GM18517 (cell line): ENCODE results near the gene RALGDS.
"Not testable (repeated sequence)": the region's sequence is repeated elsewhere in the genome, so short reads cannot be mapped to it uniquely, and the experiment has no call there.

Source experiments
- ATAC-seq: cut with Tn5 transposase; IDR thresholded peaks from one replicate; pipeline ENCODE4 v1.9.1; 2021; ENCODE audit warnings: mild to moderate bottlenecking, moderate library complexity; ENCODE audit not compliant: unreplicated experiment

The RALGDS gene

DNA sequence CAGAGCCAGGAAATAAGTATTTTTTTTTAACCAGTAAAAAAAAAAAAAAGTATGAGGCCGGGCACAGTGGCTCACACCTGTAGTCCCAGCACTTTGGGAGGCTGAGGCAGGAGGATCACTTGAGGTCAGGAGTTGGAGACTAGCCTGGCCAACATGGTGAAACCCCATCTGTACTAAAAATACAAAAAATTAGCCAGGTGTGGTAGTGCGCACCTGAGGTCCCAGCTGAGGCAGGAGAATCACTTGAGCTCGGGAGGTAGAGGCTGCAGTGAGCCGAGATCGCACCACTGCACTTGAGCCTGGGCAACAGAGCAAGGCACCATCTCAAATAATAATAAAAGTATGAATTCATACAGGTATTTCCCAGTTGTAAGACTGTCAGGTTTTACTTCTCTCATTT lies 48.8 kb downstream of the RALGDS start:
- ATAC-seq, result not testable (repeated sequence)

DNA sequence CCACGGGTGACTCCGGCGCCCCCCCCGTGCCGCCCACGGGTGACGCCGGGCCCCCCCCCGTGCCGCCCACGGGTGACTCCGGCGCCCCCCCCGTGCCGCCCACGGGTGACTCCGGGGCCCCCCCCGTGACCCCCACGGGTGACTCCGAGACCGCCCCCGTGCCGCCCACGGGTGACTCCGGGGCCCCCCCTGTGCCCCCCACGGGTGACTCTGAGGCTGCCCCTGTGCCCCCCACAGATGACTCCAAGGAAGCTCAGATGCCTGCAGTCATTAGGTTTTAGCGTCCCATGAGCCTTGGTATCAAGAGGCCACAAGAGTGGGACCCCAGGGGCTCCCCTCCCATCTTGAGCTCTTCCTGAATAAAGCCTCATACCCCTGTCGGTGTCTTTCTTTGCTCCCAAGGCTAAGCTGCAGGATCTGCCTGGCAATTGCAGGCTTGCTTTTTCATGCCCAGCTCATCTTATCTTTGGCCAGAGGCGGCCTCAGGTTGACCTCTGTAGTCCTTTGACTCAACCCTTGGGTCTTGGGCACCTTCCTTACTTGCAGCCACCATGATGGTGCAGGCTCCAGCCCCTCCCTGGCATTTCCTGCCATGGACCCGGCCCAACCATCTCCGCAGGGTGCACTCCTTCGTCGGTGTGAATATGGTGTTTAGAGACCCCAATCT lies 49.4 kb downstream of the RALGDS start:
- ATAC-seq, result no peak

DNA sequence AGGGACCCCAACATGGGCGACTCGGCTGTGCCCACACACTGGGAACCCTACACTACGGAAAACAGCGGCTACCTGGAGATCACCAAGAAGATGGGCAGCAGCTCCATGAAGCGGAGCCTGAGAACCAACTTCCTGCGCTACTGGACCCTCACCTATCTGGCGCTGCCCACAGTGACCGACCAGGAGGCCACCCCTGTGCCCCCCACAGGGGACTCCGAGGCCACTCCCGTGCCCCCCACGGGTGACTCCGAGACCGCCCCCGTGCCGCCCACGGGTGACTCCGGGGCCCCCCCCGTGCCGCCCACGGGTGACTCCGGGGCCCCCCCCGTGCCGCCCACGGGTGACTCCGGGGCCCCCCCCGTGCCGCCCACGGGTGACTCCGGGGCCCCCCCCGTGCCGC lies 50.1 kb downstream of the RALGDS start:
- ATAC-seq, result not testable (repeated sequence)

DNA sequence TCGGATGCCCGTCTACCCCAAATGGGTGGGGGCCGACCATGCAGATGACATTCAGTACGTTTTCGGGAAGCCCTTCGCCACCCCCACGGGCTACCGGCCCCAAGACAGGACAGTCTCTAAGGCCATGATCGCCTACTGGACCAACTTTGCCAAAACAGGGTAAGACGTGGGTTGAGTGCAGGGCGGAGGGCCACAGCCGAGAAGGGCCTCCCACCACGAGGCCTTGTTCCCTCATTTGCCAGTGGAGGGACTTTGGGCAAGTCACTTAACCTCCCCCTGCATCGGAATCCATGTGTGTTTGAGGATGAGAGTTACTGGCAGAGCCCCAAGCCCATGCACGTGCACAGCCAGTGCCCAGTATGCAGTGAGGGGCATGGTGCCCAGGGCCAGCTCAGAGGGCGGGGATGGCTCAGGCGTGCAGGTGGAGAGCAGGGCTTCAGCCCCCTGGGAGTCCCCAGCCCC lies 50.5 kb downstream of the RALGDS start:
- ATAC-seq, result not testable (repeated sequence)

DNA sequence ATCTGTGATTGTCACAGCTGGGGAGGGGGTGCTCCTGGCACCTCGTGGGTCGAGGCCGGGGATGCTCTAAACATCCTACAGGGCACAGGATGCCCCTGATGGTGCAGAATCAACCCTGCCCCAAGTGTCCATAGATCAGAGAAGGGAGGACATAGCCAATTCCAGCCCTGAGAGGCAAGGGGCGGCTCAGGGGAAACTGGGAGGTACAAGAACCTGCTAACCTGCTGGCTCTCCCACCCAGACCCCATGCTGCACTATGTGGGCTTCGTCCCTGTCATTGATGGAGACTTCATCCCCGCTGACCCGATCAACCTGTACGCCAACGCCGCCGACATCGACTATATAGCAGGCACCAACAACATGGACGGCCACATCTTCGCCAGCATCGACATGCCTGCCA lies 52.6 kb downstream of the RALGDS start:
- not testable (repeated sequence) for ATAC-seq

DNA sequence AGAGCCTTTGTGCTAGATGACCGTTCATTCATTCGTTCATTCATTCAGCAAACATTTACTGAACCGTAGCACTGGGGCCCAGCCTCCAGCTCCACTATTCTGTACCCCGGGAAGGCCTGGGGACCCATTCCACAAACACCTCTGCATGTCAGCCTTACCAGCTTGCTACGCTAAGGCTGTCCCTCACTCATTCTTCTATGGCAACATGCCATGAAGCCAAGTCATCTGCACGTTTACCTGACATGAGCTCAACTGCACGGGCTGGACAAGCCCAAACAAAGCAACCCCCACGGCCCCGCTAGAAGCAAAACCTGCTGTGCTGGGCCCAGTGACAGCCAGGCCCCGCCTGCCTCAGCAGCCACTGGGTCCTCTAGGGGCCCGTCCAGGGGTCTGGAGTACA lies 53.2 kb downstream of the RALGDS start:
- no peak for ATAC-seq

DNA sequence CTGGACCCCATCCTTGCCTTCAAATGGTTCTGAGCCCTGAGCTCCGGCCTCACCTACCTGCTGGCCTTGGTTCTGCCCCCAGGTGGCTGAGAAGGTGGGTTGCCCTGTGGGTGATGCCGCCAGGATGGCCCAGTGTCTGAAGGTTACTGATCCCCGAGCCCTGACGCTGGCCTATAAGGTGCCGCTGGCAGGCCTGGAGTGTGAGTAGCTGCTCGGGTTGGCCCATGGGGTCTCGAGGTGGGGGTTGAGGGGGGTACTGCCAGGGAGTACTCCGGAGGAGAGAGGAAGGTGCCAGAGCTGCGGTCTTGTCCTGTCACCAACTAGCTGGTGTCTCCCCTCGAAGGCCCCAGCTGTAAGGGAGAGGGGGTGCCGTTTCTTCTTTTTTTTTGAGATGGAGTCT lies 54.0 kb downstream of the RALGDS start:
- ATAC-seq, result no peak

DNA sequence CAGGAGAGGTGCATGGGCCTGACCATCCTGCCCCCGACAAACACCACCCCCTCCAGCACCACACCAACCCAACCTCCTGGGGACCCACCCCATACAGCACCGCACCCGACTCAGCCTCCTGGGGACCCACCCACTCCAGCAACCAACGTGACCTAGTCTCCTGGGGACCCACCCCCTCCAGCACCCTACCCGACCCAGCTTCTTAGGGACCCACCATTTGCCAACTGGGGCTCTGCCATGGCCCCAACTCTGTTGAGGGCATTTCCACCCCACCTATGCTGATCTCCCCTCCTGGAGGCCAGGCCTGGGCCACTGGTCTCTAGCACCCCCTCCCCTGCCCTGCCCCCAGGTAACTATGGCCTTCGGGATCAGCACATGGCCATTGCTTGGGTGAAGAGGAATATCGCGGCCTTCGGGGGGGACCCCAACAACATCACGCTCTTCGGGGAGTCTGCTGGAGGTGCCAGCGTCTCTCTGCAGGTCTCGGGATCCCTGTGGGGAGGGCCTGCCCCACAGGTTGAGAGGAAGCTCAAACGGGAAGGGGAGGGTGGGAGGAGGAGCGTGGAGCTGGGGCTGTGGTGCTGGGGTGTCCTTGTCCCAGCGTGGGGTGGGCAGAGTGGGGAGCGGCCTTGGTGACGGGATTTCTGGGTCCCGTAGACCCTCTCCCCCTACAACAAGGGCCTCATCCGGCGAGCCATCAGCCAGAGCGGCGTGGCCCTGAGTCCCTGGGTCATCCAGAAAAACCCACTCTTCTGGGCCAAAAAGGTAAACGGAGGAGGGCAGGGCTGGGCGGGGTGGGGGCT lies 54.7 kb downstream of the RALGDS start:
- no peak for ATAC-seq

DNA sequence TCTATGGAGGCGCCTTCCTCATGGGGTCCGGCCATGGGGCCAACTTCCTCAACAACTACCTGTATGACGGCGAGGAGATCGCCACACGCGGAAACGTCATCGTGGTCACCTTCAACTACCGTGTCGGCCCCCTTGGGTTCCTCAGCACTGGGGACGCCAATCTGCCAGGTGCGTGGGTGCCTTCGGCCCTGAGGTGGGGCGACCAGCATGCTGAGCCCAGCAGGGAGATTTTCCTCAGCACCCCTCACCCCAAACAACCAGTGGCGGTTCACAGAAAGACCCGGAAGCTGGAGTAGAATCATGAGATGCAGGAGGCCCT lies 56.0 kb downstream of the RALGDS start:
- ATAC-seq, result no peak

DNA sequence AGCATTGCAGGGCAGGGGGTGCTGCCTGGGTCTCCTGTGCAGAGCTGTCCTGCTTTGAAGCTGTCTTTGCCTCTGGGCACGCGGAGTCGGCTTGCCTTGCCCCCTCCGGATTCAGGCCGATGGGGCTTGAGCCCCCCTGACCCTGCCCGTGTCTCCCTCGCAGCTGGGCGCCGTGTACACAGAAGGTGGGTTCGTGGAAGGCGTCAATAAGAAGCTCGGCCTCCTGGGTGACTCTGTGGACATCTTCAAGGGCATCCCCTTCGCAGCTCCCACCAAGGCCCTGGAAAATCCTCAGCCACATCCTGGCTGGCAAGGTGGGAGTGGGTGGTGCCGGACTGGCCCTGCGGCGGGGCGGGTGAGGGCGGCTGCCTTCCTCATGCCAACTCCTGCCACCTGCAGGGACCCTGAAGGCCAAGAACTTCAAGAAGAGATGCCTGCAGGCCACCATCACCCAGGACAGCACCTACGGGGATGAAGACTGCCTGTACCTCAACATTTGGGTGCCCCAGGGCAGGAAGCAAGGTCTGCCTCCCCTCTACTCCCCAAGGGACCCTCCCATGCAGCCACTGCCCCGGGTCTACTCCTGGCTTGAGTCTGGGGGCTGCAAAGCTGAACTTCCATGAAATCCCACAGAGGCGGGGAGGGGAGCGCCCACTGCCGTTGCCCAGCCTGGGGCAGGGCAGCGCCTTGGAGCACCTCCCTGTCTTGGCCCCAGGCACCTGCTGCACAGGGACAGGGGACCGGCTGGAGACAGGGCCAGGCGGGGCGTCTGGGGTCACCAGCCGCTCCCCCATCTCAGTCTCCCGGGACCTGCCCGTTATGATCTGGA lies 56.6 kb downstream of the RALGDS start:
- ATAC-seq, result no peak

DNA sequence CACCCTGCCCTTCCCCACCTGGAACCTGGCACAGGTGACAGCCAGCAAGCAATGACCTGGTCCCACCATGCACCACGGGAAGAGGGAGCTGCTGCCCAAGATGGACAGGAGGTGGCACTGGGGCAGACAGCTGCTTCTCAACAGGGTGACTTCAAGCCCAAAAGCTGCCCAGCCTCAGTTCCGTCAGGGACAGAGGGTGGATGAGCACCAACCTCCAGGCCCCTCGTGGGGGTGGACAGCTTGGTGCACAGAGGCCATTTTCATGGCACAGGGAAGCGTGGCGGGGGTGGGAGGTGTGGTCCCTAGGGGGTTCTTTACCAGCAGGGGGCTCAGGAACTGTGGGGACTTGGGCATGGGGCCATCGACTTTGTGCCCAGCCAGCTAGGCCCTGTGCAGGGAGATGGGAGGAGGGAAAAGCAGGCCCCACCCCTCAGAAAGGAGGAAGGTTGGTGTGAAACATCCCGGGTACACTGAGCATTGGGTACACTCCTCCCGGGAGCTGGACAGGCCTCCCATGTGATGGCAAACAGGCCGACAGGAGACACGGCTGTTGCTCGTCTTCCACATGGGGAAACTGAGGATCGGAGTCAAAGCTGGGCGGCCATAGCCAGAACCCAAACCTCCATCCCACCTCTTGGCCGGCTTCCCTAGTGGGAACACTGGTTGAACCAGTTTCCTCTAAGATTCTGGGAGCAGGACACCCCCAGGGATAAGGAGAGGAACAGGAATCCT lies 57.4 kb downstream of the RALGDS start:
- no peak for ATAC-seq

DNA sequence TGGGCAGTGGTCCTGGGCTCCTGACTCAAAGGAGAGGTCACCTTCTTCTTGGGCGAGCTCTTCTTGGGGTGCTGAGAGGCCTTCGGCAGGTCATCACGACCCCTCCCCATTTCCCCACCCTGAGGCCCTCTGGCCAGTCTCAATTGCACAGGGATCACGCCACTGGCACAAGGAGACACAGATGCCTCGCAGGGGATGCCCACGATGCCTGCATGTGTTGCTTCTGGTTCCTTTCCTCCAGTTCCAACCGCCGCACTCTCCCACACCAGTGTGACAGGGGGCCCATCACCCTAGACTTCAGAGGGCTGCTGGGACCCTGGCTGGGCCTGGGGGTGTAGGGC lies 57.9 kb downstream of the RALGDS start:
- no peak for ATAC-seq

DNA sequence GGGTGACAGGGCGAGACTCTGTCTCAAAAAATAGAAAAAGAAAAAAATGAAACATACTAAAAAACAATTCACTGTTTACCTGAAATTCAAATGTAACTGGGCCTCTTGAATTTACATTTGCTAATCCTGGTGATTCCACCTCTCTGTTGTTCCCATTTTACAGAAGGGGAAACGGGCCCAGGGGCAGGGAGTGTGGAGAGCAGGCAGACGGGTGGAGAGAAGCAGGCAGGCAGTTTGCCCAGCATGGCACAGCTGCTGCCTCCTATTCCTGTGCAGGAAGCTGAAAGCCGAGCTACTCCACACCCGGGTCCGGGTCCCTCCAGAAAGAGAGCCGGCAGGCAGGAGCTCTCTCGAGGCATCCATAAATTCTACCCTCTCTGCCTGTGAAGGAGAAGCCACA lies 58.5 kb downstream of the RALGDS start:
- ATAC-seq, result not testable (repeated sequence)

DNA sequence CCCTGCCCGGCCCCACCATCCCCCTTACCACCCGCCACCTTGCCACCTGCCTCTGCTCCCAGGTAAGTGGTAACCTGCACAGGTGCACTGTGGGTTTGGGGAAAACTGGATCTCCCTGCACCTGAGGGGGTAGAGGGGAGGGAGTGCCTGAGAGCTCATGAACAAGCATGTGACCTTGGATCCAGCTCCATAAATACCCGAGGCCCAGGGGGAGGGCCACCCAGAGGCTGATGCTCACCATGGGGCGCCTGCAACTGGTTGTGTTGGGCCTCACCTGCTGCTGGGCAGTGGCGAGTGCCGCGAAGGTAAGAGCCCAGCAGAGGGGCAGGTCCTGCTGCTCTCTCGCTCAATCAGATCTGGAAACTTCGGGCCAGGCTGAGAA lies 59.3 kb downstream of the RALGDS start, which contains the start of gene CEL:
TSS of gene CEL (plus strand) at position 218 of the 382 bp plus-strand sequence. CDS start at position 240, 22 bp downstream.
- not testable (repeated sequence) for ATAC-seq

DNA sequence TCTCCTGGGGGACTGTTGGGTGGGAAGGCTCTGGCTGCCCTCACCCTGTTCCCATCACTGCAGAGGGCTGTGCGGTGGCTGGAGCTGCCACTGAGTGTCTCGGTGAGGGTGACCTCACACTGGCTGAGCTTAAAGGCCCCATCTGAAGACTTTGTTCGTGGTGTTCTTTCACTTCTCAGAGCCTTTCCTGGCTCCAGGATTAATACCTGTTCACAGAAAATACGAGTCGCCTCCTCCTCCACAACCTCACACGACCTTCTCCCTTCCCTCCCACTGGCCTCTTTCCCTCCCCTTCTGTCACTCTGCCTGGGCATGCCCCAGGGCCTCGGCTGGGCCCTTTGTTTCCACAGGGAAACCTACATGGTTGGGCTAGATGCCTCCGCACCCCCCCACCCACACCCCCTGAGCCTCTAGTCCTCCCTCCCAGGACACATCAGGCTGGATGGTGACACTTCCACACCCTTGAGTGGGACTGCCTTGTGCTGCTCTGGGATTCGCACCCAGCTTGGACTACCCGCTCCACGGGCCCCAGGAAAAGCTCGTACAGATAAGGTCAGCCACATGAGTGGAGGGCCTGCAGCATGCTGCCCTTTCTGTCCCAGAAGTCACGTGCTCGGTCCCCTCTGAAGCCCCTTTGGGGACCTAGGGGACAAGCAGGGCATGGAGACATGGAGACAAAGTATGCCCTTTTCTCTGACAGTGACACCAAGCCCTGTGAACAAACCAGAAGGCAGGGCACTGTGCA lies 59.8 kb downstream of the RALGDS start:
- ATAC-seq, result not testable (repeated sequence)

DNA sequence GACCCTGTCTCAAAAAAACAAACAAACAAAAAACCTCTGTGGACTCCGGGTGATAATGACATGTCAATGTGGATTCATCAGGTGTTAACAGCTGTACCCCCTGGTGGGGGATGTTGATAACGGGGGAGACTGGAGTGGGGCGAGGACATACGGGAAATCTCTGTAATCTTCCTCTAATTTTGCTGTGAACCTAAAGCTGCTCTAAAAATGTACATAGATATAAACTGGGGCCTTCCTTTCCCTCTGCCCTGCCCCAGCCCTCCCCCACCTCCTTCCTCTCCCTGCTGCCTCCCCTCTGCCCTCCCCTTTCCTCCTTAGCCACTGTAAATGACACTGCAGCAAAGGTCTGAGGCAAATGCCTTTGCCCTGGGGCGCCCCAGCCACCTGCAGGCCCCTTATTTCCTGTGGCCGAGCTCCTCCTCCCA lies 60.6 kb downstream of the RALGDS start:
- ATAC-seq, result no peak

DNA sequence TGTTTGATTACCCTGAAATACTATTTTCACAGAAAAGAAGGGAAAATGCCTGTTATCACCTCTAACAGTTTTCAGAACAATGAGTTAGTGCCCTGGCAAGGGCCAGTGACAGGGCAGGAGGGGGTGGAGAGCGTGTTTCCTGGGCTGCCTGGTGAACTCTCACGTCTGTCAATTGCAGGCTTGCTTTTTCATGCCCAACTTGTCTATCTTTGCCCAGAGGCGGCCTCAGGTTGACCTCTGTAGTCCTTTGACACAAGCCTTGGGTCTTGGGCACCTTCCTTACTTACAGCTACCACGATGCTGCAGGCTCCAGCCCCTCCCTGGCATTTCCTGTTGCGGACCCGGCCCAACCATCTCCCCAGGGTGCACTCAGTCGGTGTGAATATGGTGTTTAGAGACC lies 61.4 kb downstream of the RALGDS start:
- no peak for ATAC-seq

DNA sequence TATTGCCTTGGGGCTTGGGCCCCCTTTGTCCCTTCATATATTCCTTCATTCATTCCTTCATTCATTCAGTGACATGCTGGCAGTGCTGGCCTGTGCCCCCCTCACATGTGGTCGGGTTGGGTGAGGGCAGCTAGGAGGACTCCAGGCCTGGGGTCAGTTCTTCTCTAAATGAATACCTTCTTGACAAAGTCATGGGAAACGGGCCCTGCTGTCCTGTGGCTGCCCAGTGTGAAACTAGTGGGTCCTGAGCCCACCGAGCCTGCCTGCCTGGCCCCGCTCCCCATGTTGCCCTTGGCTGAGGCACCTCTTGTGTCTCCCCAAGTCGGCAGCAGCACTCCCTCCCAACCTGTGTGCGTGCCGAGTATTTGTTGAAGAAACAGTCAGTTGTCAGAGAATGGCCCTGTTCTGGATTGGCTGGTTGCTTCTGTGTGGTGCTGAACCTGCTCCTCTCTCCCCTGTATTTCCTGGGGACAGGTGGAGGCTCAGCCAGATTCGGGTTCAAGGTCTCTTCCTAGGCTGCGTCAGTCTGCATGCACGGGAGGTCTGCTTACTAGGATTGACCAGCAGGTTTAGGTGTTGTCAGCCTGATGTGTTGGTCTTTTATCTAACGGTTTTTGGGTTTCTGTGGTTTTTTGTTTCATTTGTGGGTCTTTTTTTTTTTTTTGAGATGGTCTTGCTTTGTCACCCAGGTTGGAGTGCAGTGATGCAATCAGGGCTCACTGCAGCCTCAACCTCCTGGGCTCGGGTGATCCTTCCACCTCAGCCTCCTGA lies 62.3 kb downstream of the RALGDS start:
- ATAC-seq, result no peak

DNA sequence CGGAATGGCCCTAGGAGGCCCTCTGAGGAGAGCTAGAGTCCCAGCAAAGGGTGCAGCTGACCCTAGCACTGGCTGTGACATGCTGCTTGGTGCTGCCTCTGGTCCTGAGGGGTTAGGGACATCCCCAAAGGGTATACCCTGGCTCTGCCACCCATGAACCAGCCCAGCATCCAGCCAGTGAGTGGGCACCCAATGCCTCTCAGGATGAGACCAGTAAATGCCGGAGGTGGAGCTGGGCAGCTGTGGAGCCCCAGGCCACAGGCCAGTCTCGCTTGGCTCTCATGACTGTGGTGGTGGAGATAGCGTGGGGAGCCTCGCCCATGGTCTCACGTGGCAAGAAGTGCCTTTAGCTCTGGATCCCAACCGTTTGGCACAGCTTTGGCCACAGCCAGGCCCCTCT lies 63.0 kb downstream of the RALGDS start:
- no peak for ATAC-seq

DNA sequence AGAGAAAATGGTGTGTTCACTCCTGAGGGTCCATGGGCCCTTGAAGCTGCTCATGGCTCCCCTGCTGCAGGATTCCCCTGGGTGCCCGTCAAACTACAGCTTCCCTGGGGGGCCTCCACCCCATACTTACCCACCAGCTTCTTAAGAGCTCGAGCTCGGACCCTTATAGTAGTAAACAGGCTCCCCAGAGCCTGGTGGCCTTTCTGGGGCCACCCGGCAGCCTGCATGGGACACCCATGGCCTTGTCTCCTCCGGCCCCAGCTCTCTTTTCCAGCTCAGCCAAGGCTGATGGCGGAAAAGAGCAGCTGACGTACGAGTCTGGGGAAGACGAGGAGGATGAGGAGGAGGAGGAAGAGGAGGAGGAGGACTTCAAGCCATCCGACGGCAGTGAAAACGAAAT lies 63.5 kb downstream of the RALGDS start:
- no peak for ATAC-seq
